CD4-positive, alpha-beta T cell treated with Interferon alpha-2 for 1 hour (primary cell): ENCODE data around the gene NPAT.
"Not testable (repeated sequence)": the region's sequence is repeated elsewhere in the genome, so short reads cannot be mapped to it uniquely, and the experiment has no call there.

ENCODE experiments used
- DNase-seq, 2 donors: peaks; one replicate each; pipeline ENCODE4 v3.0.0-alpha.2; 2020 to 2022

NPAT gene

GRCh38 chr11:108218912-108219783, 3.3 kb downstream of the NPAT start:
- DNase-seq: peak in 1 of 2 donors; percentile 18

- DNase-seq: no peak
These were observed 4.0 kb downstream of the NPAT start for GRCh38 chr11:108218455-108218854.

- DNase-seq: no peak
These were observed 5.5 kb downstream of the NPAT start for GRCh38 chr11:108216988-108217387.

GRCh38 chr11:108213784-108214183, 8.7 kb downstream of the NPAT start:
- DNase-seq: no peak

- DNase-seq: no peak
These were observed 12.0 kb downstream of the NPAT start for GRCh38 chr11:108210441-108210840.

- DNase-seq: no peak
These were observed 14.8 kb downstream of the NPAT start for GRCh38 chr11:108207683-108208060.

GRCh38 chr11:108206969-108207682, 15.3 kb downstream of the NPAT start:
- DNase-seq: no peak

GRCh38 chr11:108206171-108206570, 16.3 kb downstream of the NPAT start:
- no peak for DNase-seq

GRCh38 chr11:108204929-108205499, 17.4 kb downstream of the NPAT start:
- no peak for DNase-seq

- no peak for DNase-seq
These were observed 18.1 kb downstream of the NPAT start for GRCh38 chr11:108204376-108204775.

- no peak for DNase-seq
These were observed 19.4 kb downstream of the NPAT start for GRCh38 chr11:108203075-108203474.

GRCh38 chr11:108199446-108200321, 22.8 kb downstream of the NPAT start:
- DNase-seq: peak; percentile 36 to 45

GRCh38 chr11:108198833-108199232, 23.6 kb downstream of the NPAT start:
- no peak for DNase-seq

GRCh38 chr11:108197351-108197750, 25.1 kb downstream of the NPAT start:
- no peak for DNase-seq

- DNase-seq: no peak
These were observed 25.5 kb downstream of the NPAT start for GRCh38 chr11:108196901-108197300.

GRCh38 chr11:108193725-108194124, 28.7 kb downstream of the NPAT start:
- no peak for DNase-seq

GRCh38 chr11:108177570-108177969, 44.9 kb downstream of the NPAT start:
- no peak for DNase-seq

- DNase-seq: no peak
These were observed 52.3 kb downstream of the NPAT start for GRCh38 chr11:108170184-108170583.

- DNase-seq: no peak
These were observed 54.8 kb downstream of the NPAT start for GRCh38 chr11:108167624-108168023.

- DNase-seq: not testable (repeated sequence)
These were observed 59.6 kb downstream of the NPAT start for GRCh38 chr11:108162878-108163277.

- peak in 1 of 2 donors; percentile 9 for DNase-seq
These were observed 61.4 kb downstream of the NPAT start for GRCh38 chr11:108160970-108161566.

- DNase-seq: no peak
These were observed 67.8 kb downstream of the NPAT start for GRCh38 chr11:108154591-108154990.
